OCI-LY1 (cell line): Measurements from ENCODE around the gene SLC37A4.

ENCODE experiments used
- EZH2 ChIP-seq: fragments of 200-600 bp; sonication (generic), shearing (Covaris generic); IDR thresholded peaks from 2 replicates; pipeline ENCODE4 v1.8.0; 2017; ENCODE audit warnings: borderline replicate concordance, mixed run types, mild to moderate bottlenecking, antibody characterized with exemption, low read length, moderate library complexity, mixed read lengths
- TF ChIP-seq, protein P1 (sequence below): fragments of 200-600 bp; sonication (generic), shearing (Covaris generic); IDR thresholded peaks from 2 replicates; pipeline ENCODE4 v1.5.1; 2017; ENCODE audit warnings: mild to moderate bottlenecking, antibody characterized with exemption, low read length, moderate library complexity, mixed read lengths

GRCh38 chr11:119028346-119029068, 2.2 kb downstream of the SLC37A4 start:
- TF ChIP-seq, protein P1, sequence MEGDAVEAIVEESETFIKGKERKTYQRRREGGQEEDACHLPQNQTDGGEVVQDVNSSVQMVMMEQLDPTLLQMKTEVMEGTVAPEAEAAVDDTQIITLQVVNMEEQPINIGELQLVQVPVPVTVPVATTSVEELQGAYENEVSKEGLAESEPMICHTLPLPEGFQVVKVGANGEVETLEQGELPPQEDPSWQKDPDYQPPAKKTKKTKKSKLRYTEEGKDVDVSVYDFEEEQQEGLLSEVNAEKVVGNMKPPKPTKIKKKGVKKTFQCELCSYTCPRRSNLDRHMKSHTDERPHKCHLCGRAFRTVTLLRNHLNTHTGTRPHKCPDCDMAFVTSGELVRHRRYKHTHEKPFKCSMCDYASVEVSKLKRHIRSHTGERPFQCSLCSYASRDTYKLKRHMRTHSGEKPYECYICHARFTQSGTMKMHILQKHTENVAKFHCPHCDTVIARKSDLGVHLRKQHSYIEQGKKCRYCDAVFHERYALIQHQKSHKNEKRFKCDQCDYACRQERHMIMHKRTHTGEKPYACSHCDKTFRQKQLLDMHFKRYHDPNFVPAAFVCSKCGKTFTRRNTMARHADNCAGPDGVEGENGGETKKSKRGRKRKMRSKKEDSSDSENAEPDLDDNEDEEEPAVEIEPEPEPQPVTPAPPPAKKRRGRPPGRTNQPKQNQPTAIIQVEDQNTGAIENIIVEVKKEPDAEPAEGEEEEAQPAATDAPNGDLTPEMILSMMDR: no peak
- TF ChIP-seq EZH2: no peak
